ENCODE results near the gene FRMD3. TPM values are rescaled to one million over a fixed set of nuclear protein-coding genes. Genes with fewer than 3 reads are reported as not detected.

FRMD3 gene
- total and polyA plus RNA-seq, 10 donors = 0.82 to 45.8 (median 18.9) TPM

DNA sequence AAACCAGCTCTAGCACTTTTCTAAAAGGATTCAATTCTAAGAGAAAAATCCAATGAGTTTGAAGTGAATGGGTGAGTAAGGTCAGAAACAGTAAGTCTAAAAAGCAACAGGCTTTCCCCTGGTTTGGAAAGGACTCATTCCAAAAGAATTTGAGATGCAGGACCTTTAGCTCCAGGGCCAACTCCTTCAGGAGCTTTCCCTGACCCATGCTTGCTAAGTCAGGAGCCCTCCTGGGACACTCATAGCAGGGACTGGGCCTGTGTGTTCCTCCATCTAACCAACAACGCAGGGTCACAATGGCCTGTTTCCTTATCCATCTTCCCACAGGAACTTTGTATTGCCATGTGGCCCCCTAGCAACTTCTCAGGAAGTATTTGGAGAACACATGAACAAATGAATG lies 198.8 kb downstream of the FRMD3 start:
- no peak overlapping the region for H3K4me3 ChIP-seq
- no peak overlapping the region for H3K27ac ChIP-seq
- peaks cover 0 to 56% (median 0%) of the 10 kb centered on the region in 6 donors for H3K36me3 ChIP-seq
- no peaks in the 10 kb centered on the region for H3K9me3 ChIP-seq
- TF ChIP-seq, protein P1, sequence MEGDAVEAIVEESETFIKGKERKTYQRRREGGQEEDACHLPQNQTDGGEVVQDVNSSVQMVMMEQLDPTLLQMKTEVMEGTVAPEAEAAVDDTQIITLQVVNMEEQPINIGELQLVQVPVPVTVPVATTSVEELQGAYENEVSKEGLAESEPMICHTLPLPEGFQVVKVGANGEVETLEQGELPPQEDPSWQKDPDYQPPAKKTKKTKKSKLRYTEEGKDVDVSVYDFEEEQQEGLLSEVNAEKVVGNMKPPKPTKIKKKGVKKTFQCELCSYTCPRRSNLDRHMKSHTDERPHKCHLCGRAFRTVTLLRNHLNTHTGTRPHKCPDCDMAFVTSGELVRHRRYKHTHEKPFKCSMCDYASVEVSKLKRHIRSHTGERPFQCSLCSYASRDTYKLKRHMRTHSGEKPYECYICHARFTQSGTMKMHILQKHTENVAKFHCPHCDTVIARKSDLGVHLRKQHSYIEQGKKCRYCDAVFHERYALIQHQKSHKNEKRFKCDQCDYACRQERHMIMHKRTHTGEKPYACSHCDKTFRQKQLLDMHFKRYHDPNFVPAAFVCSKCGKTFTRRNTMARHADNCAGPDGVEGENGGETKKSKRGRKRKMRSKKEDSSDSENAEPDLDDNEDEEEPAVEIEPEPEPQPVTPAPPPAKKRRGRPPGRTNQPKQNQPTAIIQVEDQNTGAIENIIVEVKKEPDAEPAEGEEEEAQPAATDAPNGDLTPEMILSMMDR (IDR thresholded peaks at IDR 0.05 in 8 of 11, conservative IDR thresholded peaks at IDR 0.05 in 3 of 11) = no peak
- TF ChIP-seq POLR2AphosphoS5 (IDR thresholded peaks at IDR 0.05) (no peak), POLR2A (IDR thresholded peaks at IDR 0.05) (no peak)
- WGBS, 5 donors = 86 to 100% (median 91%) methylated on average over 1 of the region's 1 CpG
- H3K4me1 ChIP-seq = peaks cover 0 to 3% (median 0%) of the 10 kb centered on the region in 6 donors
- no peaks in the 10 kb centered on the region for H3K27me3 ChIP-seq (replicated peaks in 1 of 7)
- intact Hi-C loops (cut with DNase I; ENCODE audit: low total_unique reads) = no loop called here
- DNase-seq = no peak

DNA sequence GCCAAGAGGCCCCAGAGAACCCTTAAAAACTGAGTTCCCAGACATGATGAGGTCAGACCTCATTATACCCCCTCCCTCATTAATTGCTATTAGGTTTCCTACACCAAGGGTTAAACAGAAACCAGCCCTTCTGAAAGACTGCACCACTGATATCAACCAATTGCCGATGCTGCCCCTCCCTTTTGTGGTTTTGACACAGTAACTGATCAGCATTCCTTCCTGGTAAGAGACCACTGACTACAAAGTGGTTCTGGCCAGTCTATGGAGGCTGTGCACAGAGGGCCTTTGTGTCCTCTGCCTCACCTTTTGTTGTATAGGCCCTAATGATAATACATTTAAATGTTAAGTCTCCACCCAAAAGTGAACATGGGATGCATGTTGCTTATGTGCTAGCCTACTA lies 201.5 kb downstream of the FRMD3 start:
- Histone ChIP-seq H3K4me1 (peaks cover 0 to 7% (median 0%) of the 10 kb centered on the region in 6 donors), H3K27ac (no peak overlapping the region), H3K27me3 (replicated peaks in 1 of 7) (no peaks in the 10 kb centered on the region), H3K9me3 (no peaks in the 10 kb centered on the region), H3K36me3 (peaks cover 0 to 42% (median 0%) of the 10 kb centered on the region in 6 donors), H3K4me3 (no peak overlapping the region)
- intact Hi-C loops (cut with DNase I; ENCODE audit: low total_unique reads) = no loop called here
- TF ChIP-seq, protein P1 (IDR thresholded peaks at IDR 0.05 in 8 of 11, conservative IDR thresholded peaks at IDR 0.05 in 3 of 11) = no peak
- TF ChIP-seq POLR2AphosphoS5 (IDR thresholded peaks at IDR 0.05) (no peak), POLR2A (IDR thresholded peaks at IDR 0.05) (no peak)
- WGBS, 5 donors = 18 to 38% (median 27%) methylated on average over 1 of the region's 1 CpG
- DNase-seq = no peak

DNA sequence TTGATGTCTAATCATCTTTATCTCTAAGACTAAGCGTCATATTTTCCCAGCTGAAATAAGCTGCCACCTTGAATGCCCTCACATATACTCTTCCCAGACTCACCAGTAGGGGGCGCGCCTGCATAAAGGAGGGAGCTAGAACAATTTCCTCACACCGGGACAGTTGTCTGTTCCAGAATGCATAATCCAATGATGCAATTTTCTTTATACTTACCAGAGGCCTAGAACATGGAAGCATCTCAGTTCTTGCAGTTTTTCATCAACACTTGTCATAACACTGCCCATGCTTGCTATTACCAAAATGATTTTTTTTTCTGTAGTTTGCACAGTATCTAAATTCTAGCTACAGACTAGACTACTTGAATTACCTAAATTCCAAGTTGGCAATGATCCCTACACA lies 203.9 kb downstream of the FRMD3 start:
- Histone ChIP-seq H3K36me3 (peaks cover 0 to 20% (median 0%) of the 10 kb centered on the region in 6 donors), H3K27ac (no peak overlapping the region), H3K27me3 (replicated peaks in 1 of 7) (no peaks in the 10 kb centered on the region), H3K4me3 (no peak overlapping the region), H3K4me1 (peaks cover 0 to 7% (median 0%) of the 10 kb centered on the region in 6 donors), H3K9me3 (peaks cover 0 to 9% (median 0%) of the 10 kb centered on the region in 8 donors)
- intact Hi-C loops (cut with DNase I; ENCODE audit: low total_unique reads) = loop anchor here (5.0 kb wide), 1 partner anchor 208 kb away; no protein-coding TSS in a partner anchor
- peak; percentile 91 for DNase-seq
- TF ChIP-seq POLR2AphosphoS5 (IDR thresholded peaks at IDR 0.05) = no peak
- TF ChIP-seq, protein P1 (IDR thresholded peaks at IDR 0.05 in 8 of 11, conservative IDR thresholded peaks at IDR 0.05 in 3 of 11) = peak; percentile 64 to 90 (median 85)
- WGBS, 5 donors = 5 to 17% (median 11%) methylated on average over 4 of the region's 4 CpGs

DNA sequence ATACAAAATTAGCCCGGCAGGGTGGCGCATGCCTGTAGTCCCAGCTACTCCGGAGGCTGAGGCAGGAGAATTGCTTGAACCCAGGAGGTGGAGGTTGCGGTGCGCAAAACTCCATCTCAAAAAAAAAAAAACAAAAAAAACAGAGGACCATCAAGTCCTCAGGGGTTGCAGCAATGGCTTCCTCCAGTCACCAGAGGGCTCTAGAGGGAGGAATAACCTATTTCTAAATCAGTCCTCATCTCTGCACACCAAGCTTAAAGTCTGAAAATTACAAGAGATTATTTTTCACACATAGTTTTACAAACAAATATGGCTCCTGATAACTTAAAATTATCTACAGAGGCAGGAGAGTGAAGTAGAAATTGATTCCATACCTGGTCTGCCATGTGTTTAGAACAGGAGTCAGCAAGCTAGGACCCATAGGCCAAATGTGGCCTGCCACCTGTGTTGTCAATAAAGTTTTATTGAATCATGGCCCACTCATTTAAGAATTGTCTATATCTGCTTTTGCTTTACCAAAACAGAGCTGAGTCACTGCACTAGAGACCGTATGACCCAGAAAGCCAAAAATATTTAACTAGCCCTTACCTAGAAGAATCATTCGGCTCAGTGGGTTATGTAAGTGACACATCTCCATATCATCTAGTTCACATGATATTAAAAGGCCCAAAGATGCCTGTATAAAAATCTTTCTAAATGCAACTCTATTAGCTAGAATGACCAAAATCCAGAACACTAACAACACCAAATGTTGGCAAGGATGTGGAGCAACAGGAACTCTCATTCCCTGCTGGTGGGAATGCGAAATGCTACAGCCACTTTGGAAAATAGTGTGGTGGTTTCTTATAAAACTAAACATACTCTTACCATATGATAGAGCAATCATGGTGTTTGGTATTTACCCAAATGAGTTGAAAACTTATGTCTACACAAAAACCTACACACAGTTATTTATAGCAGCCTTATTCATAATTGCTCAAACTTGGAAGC lies 207.7 kb downstream of the FRMD3 start:
- Histone ChIP-seq H3K9me3 (peaks cover 0 to 9% (median 0%) of the 10 kb centered on the region in 8 donors), H3K4me1 (peaks cover 0 to 22% (median 11%) of the 10 kb centered on the region in 6 donors), H3K36me3 (peaks cover 0 to 13% (median 0%) of the 10 kb centered on the region in 6 donors), H3K27ac (no peak overlapping the region), H3K4me3 (no peak overlapping the region), H3K27me3 (replicated peaks in 1 of 7) (no peaks in the 10 kb centered on the region)
- DNase-seq = no peak
- intact Hi-C loops (cut with DNase I; ENCODE audit: low total_unique reads) = loop anchor here (5.0 kb wide), 1 partner anchor 212 kb away; no protein-coding TSS in a partner anchor
- no peak for TF ChIP-seq POLR2A (IDR thresholded peaks at IDR 0.05)
- TF ChIP-seq POLR2AphosphoS5 (IDR thresholded peaks at IDR 0.05) = no peak
- TF ChIP-seq, protein P1 (IDR thresholded peaks at IDR 0.05 in 8 of 11, conservative IDR thresholded peaks at IDR 0.05 in 3 of 11) = no peak
- 95 to 98% (median 97%) methylated on average over 8 of the region's 8 CpGs for WGBS, 5 donors
